Fibroblast of lung (primary cell): Measurements from ENCODE around the gene NUDT4. TPM values are rescaled to one million over a fixed set of nuclear protein-coding genes. Genes with fewer than 3 reads are reported as not detected.

Experiments used
- DNase-seq, 2 donors: peaks; one replicate each; pipeline versions ENCODE4 v3.0.0 to v3.0.0-alpha.2; 2010; ENCODE audit warnings: low read depth in 2 of 2
- H2AFZ ChIP-seq: 2 replicates; pipeline ENCODE4 v1.5.1; 2012; ENCODE audit warnings: low read length, control low read depth, inconsistent platforms
- H3K27ac ChIP-seq: 2 replicates; pipeline ENCODE4 v1.5.1; 2011; ENCODE audit warnings: low read length, control low read depth; ENCODE audit not compliant: insufficient read depth
- H3K27me3 ChIP-seq: 2 replicates; pipeline ENCODE4 v1.5.1; 2011; ENCODE audit warnings: mild to moderate bottlenecking, low read length; ENCODE audit not compliant: control insufficient read depth, insufficient read depth
- H3K36me3 ChIP-seq: 2 replicates; pipeline ENCODE4 v1.5.1; 2011; ENCODE audit warnings: low read length; ENCODE audit not compliant: control insufficient read depth, insufficient read depth
- H3K4me1 ChIP-seq: 2 replicates; pipeline ENCODE4 v1.5.1; 2011; ENCODE audit warnings: low read length; ENCODE audit not compliant: control insufficient read depth, insufficient read depth; ENCODE audit errors: extremely low read depth
- H3K4me2 ChIP-seq: 2 replicates; pipeline ENCODE4 v1.5.1; 2011; ENCODE audit warnings: low read length, control low read depth; ENCODE audit not compliant: insufficient read depth; ENCODE audit errors: extremely low read depth
- H3K4me3 ChIP-seq, 4 experiments: fragments of 200-600 bp in 1 of 4; sonication (generic) in 1 of 4; replicated peaks in 1 of 4; 2 replicates each; pipeline ENCODE4 v1.5.1; 2011 to 2016; ENCODE audit warnings: low read length in 4 of 4, low read depth in 3 of 4, mild to moderate bottlenecking in 3 of 4, control low read depth in 2 of 4, inconsistent platforms in 1 of 4, mixed read lengths in 1 of 4; ENCODE audit not compliant: insufficient read depth in 1 of 4; ENCODE audit errors: control extremely low read depth in 1 of 4
- H3K79me2 ChIP-seq: 2 replicates; pipeline ENCODE4 v1.5.1; 2012; ENCODE audit warnings: mild to moderate bottlenecking, low read length, inconsistent platforms; ENCODE audit not compliant: control insufficient read depth, insufficient read depth
- H3K9ac ChIP-seq: 2 replicates; pipeline ENCODE4 v1.5.1; 2011; ENCODE audit warnings: mild to moderate bottlenecking, low read length, control low read depth; ENCODE audit not compliant: insufficient read depth
- H3K9me3 ChIP-seq: 2 replicates; pipeline ENCODE4 v1.5.1; 2012; ENCODE audit warnings: low read depth, low read length; ENCODE audit not compliant: control insufficient read depth, insufficient read depth
- H4K20me1 ChIP-seq: 2 replicates; pipeline ENCODE4 v1.5.1; 2011; ENCODE audit warnings: low read length; ENCODE audit not compliant: control insufficient read depth, insufficient read depth; ENCODE audit errors: extremely low read depth
- CTCF ChIP-seq, 2 donors: IDR thresholded peaks in 1 of 2; conservative IDR thresholded peaks in 1 of 2; 1 replicate in 1 of 2; 2 replicates in 1 of 2; pipeline ENCODE4 v1.5.1; 2011 to 2012; ENCODE audit warnings: low read length in 2 of 2, control low read depth in 1 of 2, inconsistent platforms in 1 of 2, low read depth in 1 of 2, mild to moderate bottlenecking in 1 of 2
- EZH2 ChIP-seq: IDR thresholded peaks from 2 replicates; pipeline ENCODE4 v1.5.1; 2012; ENCODE audit warnings: low read length, control low read depth, mild to moderate bottlenecking; ENCODE audit errors: missing control alignments
- polyA plus RNA-seq, 2 donors: library from polyadenylated mRNA; depleted of rRNA in 1 of 2; stranded (reverse) in 1 of 2; unstranded in 1 of 2; fragments of >200 nt; gene quantifications; 2 replicates each; pipeline ENCODE4 v1.2.1, GENCODE V29; 2011 to 2012; ENCODE audit warnings: missing spikeins in 1 of 2
- total RNA-seq: library from RNA; depleted of rRNA; stranded (reverse); fragments of >200 nt; gene quantifications from 2 replicates; pipeline ENCODE4 v1.2.1, GENCODE V29; 2014

NUDT4 gene
- total and polyA plus RNA-seq, 2 donors (not counting 1 experiment from before 2014, with no cell fraction given), result 56.6 to 73.5 TPM

GRCh38 chr12:93442411-93443340, 65.0 kb downstream of the NUDT4 start:
- H2AFZ ChIP-seq, result peak overlapping the region; percentile 81
- H3K4me1 ChIP-seq, result peaks cover 3% of the 10 kb centered on the region
- H3K9me3 ChIP-seq, result no peaks in the 10 kb centered on the region
- H3K4me3 ChIP-seq, result peak overlapping the region; percentile 69 to 74 (median 72)
- peak overlapping the region; percentile 99 for H3K9ac ChIP-seq
- peak overlapping the region; percentile 91 for H3K27ac ChIP-seq
- no peaks in the 10 kb centered on the region for H3K27me3 ChIP-seq
- H3K4me2 ChIP-seq, result peak overlapping the region; percentile 80
- TF ChIP-seq CTCF (conservative IDR thresholded peaks at IDR 0.05 in 1 of 2, IDR thresholded peaks at IDR 0.05 in 1 of 2; ENCODE audit: low read depth in 1 of 2, low read length in 2 of 2), result no peak
- no peak for TF ChIP-seq EZH2
- no peak for DNase-seq
- peaks cover 40% of the 10 kb centered on the region for H3K79me2 ChIP-seq
- H3K36me3 ChIP-seq, result no peaks in the 10 kb centered on the region
- H4K20me1 ChIP-seq, result peaks cover 10% of the 10 kb centered on the region

DNA sequence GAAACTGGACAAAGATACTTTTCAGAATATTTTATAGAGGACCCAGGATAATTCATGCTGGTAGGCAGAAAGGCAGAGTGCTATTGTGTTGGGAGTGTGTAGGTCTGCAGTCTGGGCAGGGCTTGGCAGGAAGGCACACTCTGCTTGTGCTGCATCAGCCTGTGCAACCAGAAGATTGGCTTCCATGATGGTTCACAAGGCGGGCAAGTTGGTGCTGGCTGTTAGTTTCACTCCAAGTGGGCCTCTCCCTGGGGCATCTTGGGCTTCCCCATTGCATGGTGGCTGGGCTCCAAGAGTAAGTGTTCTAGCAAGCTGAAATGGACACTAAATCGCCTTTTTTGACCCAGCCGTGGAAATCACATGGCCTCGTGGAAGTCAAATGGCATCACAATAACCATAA, 65.9 kb downstream of the NUDT4 start:
- no peak overlapping the region for H3K4me2 ChIP-seq
- TF ChIP-seq EZH2 (no peak), CTCF (conservative IDR thresholded peaks at IDR 0.05 in 1 of 2, IDR thresholded peaks at IDR 0.05 in 1 of 2; ENCODE audit: low read depth in 1 of 2, low read length in 2 of 2) (no peak)
- no peak overlapping the region for H3K9ac ChIP-seq
- H3K9me3 ChIP-seq, result no peaks in the 10 kb centered on the region
- peaks cover 3% of the 10 kb centered on the region for H3K4me1 ChIP-seq
- H3K36me3 ChIP-seq, result no peaks in the 10 kb centered on the region
- peaks cover 31% of the 10 kb centered on the region for H3K79me2 ChIP-seq
- no peak overlapping the region for H3K27ac ChIP-seq
- peaks cover 10% of the 10 kb centered on the region for H4K20me1 ChIP-seq
- H3K4me3 ChIP-seq, result no peak overlapping the region
- no peaks in the 10 kb centered on the region for H3K27me3 ChIP-seq
- no peak for DNase-seq
- no peak overlapping the region for H2AFZ ChIP-seq

- Histone ChIP-seq H2AFZ (no peak overlapping the region), H3K4me2 (no peak overlapping the region), H3K79me2 (no peaks in the 10 kb centered on the region), H3K27me3 (no peaks in the 10 kb centered on the region), H3K36me3 (no peaks in the 10 kb centered on the region), H3K4me3 (no peak overlapping the region), H3K9ac (no peak overlapping the region), H3K27ac (no peak overlapping the region), H3K9me3 (no peaks in the 10 kb centered on the region), H4K20me1 (no peaks in the 10 kb centered on the region), H3K4me1 (no peaks in the 10 kb centered on the region)
- DNase-seq, result no peak
- TF ChIP-seq EZH2 (no peak), CTCF (conservative IDR thresholded peaks at IDR 0.05 in 1 of 2, IDR thresholded peaks at IDR 0.05 in 1 of 2; ENCODE audit: low read depth in 1 of 2, low read length in 2 of 2) (no peak)
These were observed 70.0 kb downstream of the NUDT4 start for GRCh38 chr12:93447555-93448290.
